ENCODE measurements around the gene AOAH. TPM values are rescaled to one million over a fixed set of nuclear protein-coding genes. Genes with fewer than 3 reads are reported as not detected.

The AOAH gene
- polyA plus RNA-seq, 6 donors from 2014 or later, result 1.8 to 4.4 (median 2.3) TPM

DNA sequence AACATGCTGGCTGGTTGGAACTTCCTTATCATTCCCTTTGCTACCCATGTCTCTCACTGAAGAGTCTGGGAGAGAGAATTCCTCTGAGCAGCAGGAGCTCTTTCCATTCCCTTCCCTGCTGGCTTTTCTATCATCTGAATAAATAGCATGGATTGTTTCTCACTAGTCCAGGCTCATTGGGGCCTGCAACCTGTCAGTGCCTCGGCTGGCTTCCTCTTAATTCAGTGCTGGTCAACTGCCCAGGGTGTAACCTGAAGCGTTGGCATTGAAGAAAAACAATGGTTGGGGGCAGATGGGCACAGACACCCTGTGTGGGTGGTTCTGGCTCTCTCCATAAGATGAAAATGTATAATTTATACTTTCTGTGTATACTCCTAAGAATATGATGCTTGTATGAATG is 179.0 kb downstream of the AOAH start:
- Mint-ChIP-seq H3K9me3 (no peaks in the 10 kb centered on the region), H3K27ac (no peak overlapping the region)
- ATAC-seq (ENCODE audit: low read depth in 2 of 2), result no peak

DNA sequence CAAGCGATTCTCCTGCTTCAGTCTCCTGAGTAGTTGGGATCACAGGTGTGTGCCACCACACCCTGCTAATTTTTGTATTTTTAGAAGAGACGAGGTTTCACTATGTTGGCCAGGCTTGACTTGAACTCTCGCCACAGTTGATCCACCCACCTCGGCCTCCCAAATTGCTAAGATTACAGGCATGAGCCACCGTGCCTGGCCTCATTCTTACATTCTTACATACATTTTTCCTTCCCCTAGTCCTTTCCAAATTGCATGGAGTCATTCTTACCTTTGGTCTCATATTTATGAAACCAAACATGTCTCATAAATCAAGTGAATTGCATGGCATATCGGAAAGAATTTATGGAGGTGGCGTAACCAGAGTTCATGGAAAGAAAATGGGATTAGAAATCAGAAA is 186.2 kb downstream of the AOAH start:
- Mint-ChIP-seq H3K9me3 (no peaks in the 10 kb centered on the region), H3K4me3 (no peak overlapping the region), H3K27me3 (no peaks in the 10 kb centered on the region), H3K36me3 (no peaks in the 10 kb centered on the region), H3K4me1 (no peaks in the 10 kb centered on the region), H3K27ac (no peak overlapping the region)
- ATAC-seq (ENCODE audit: low read depth in 2 of 2), result no peak
- no peak for DNase-seq

More for the DNA sequence above, 179.0 kb downstream of the AOAH start:
- DNase-seq, result no peak
- H3K36me3 Mint-ChIP-seq, result no peaks in the 10 kb centered on the region
- no peak overlapping the region for H3K4me3 Mint-ChIP-seq
- H3K4me1 Mint-ChIP-seq, result no peaks in the 10 kb centered on the region
- no peaks in the 10 kb centered on the region for H3K27me3 Mint-ChIP-seq

DNA sequence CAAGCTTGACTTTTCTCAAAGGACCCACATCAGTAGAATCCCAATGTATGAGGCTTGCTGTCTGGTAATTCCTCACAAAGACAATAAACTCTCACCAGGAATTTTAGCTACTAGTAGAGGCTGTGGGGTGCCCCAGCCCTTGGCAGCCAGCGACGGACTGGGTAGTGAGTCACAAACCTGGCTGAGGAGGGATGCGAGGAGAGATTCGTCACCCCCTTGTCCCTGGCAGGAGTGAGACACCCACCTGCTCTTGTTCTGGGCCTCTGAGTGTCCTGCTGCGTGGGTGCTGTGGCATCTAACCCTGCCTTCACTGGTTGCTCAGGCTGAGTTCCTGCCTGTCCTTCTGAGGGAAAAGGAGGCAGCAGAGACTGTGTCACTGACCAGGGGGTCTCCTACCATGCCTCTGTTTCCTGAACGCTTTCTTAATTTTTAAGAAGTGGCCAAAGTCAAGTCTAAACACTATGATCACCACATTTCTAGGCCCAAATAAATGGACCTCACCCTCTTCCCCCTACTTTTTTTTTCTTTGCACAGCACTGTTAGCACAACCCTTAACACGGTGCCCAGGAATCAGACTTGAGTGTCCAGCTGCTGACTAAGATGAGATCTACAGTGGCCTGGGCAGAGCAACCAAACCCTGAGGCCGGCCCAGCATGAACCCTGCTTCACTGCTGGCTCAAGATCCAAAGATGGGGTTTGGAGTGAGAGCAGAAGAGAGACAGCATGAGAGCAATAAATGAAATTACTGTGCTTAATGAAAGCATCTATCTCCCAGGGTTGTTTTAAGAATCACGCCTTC is 188.2 kb downstream of the AOAH start:
- no peak for DNase-seq
- Mint-ChIP-seq H3K4me3 (no peak overlapping the region), H3K27ac (no peak overlapping the region), H3K36me3 (no peaks in the 10 kb centered on the region), H3K4me1 (no peaks in the 10 kb centered on the region), H3K9me3 (no peaks in the 10 kb centered on the region), H3K27me3 (no peaks in the 10 kb centered on the region)
- no peak for ATAC-seq (ENCODE audit: low read depth in 2 of 2)

DNA sequence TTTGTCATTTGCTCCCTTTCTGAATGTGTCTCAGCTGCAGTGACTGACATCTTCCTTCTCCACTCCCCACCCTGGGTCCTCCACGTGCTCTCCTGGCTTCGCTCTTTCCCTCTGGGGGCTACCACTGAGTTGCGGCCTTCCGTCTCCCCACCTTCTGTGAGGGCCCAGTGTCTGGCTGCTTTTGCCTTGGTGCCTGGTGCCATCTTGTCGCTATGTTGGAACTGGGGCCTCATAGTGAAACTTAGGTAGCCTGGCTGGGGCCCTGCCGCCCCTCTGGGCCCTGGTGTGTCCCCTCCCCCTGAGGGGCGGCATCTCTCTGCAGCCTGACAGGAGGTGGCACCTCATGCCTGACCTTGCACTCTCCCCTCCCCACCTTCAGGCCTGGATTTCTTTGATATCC is 190.6 kb downstream of the AOAH start:
- Mint-ChIP-seq H3K27ac (no peak overlapping the region), H3K27me3 (no peaks in the 10 kb centered on the region), H3K4me3 (no peak overlapping the region), H3K4me1 (no peaks in the 10 kb centered on the region), H3K36me3 (no peaks in the 10 kb centered on the region), H3K9me3 (no peaks in the 10 kb centered on the region)
- DNase-seq, result no peak
- no peak for ATAC-seq (ENCODE audit: low read depth in 2 of 2)

DNA sequence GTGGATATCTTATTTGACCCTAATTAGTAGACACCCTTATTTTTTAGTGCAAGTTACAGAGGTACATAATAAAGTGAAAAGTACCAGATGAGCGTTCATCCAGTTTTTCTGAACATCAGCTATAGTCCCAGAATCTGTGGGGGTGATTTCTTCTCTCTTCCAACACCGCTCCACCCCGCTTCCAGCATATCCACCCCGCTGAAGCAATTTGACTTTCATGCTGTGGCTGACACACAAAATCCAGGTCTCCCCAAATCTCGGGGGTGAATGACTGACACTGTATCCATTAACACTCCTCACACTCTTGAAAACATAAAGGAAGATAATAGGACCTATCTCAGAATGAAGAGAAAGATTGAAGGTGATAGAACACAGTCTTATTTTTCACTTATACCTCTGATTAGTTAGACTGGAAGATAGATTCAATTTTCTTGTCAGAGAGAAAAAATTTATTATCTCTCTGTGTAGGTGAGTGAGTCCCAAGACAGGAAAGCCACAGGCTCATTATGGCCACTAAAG is 191.3 kb downstream of the AOAH start:
- DNase-seq (no peak), ATAC-seq (ENCODE audit: low read depth in 2 of 2) (no peak)
- no peaks in the 10 kb centered on the region for H3K36me3 Mint-ChIP-seq
- H3K4me3 Mint-ChIP-seq, result no peak overlapping the region
- no peak overlapping the region for H3K27ac Mint-ChIP-seq
- H3K27me3 Mint-ChIP-seq, result no peaks in the 10 kb centered on the region
- no peaks in the 10 kb centered on the region for H3K4me1 Mint-ChIP-seq
- H3K9me3 Mint-ChIP-seq, result no peaks in the 10 kb centered on the region

DNA sequence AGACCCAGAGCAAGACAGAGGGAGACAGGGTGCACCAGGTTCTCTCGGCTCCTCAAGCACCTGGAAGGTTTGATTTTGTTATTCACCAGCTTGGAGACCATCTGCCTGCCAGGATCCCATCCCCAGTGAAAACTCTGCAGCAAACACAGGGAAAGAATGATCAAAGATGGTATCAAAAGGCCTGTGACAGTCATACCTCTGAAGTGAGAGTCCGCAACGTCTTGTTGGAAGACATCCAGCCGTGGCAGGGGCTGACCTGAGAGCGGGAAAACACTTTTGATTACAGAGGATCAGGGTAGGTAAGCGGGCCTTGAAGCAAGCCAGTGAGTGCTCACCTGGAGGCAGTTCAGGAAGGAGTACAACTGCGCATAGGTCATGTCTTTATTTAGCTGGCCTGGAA is 192.3 kb downstream of the AOAH start:
- DNase-seq, result no peak
- H3K9me3 Mint-ChIP-seq, result peaks cover 0 to 3% (median 0%) of the 10 kb centered on the region in 7 donors
- H3K4me3 Mint-ChIP-seq, result no peak overlapping the region
- H3K27me3 Mint-ChIP-seq, result no peaks in the 10 kb centered on the region
- no peaks in the 10 kb centered on the region for H3K4me1 Mint-ChIP-seq
- no peak overlapping the region for H3K27ac Mint-ChIP-seq
- H3K36me3 Mint-ChIP-seq, result no peaks in the 10 kb centered on the region
- ATAC-seq (ENCODE audit: low read depth in 2 of 2), result no peak

DNA sequence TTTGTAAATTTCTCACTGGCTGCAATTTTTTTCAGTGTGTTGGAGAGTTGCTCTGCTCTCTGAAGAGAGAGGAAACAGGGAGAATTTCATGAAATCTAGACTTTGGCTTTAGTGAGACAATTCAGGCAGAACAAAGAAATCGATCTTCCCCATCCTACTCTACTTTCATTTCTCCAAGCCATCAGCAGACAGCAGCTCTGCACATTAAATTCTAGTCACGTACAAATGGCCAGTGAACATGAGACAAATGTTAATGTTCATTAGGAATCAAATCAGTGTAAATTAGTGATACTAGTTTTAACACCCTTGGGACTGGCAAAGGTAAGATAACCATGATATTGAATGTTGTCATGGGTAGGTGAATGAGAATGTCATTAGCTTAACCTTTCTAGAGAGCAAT is 193.8 kb downstream of the AOAH start:
- ATAC-seq (ENCODE audit: low read depth in 2 of 2) (no peak), DNase-seq (no peak)
- Mint-ChIP-seq H3K4me1 (no peaks in the 10 kb centered on the region), H3K9me3 (peaks cover 0 to 3% (median 0%) of the 10 kb centered on the region in 7 donors), H3K27ac (peak overlapping the region in 1 of 6 donors; percentile 84), H3K36me3 (no peaks in the 10 kb centered on the region), H3K4me3 (no peak overlapping the region), H3K27me3 (no peaks in the 10 kb centered on the region)

DNA sequence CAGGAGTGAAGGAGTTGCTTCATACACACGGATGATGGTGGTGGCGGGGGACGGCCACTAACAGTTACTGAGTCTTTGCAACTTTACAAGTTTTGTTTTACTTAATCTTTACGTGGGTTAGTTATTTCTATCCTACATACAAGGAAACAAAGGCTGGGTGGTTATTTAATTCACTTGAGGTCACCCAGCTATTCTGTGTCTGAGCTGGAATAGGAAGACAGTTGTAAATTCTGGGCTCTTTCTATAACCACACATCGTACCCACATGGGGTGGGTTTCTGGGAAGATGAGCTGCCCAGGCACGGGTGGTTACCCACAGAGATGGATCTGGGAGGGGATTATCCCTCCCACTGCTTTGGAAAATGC is 196.8 kb downstream of the AOAH start:
- H3K4me3 Mint-ChIP-seq, result no peak overlapping the region

DNA sequence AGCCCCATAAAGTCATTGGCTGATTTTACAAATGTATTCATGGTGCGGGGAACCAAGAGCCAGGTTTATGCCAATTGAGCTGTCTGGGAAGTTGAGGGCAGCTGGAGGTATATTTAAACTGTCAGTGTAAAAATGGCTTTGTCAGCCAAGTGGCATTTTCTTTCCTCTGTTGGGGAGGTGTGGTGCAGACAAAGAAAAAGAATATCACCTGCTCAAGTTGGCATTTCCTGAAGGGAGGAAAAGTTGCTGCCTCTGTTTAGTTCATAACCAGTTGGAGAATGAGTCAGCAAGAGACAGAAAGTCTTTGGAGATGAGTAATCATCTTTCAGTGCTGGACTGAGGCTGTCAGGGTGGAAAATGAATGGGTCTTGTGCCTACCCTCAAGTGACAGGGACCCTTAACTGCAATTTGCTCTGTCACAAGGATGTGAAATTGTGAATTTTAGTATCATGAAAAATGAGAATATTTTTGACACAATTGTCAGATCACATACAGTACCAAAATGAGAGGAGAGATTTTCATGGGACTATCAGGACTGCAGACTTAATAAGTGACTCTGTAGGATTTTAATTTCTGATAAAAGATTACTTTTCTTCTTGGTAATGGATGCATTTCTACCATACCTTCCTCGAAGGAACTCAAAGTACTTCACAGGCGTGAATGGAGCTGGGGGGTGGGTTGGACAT is 197.3 kb downstream of the AOAH start:
- peaks cover 0 to 3% (median 0%) of the 10 kb centered on the region in 7 donors for H3K9me3 Mint-ChIP-seq
- H3K27me3 Mint-ChIP-seq, result peaks cover 0 to 5% (median 0%) of the 10 kb centered on the region in 3 donors
- ATAC-seq (ENCODE audit: low read depth in 2 of 2) (no peak), DNase-seq (no peak)
- no peaks in the 10 kb centered on the region for H3K36me3 Mint-ChIP-seq
- H3K27ac Mint-ChIP-seq, result no peak overlapping the region
- H3K4me3 Mint-ChIP-seq, result no peak overlapping the region
- no peaks in the 10 kb centered on the region for H3K4me1 Mint-ChIP-seq

More for the DNA sequence above, 196.8 kb downstream of the AOAH start:
- peak overlapping the region in 1 of 6 donors; percentile 41 for H3K27ac Mint-ChIP-seq
- H3K4me1 Mint-ChIP-seq, result no peaks in the 10 kb centered on the region
- no peaks in the 10 kb centered on the region for H3K36me3 Mint-ChIP-seq
- peaks cover 0 to 3% (median 0%) of the 10 kb centered on the region in 7 donors for H3K9me3 Mint-ChIP-seq
- ATAC-seq (ENCODE audit: low read depth in 2 of 2), result no peak
- DNase-seq, result no peak
- H3K27me3 Mint-ChIP-seq, result peaks cover 0 to 5% (median 0%) of the 10 kb centered on the region in 3 donors

DNA sequence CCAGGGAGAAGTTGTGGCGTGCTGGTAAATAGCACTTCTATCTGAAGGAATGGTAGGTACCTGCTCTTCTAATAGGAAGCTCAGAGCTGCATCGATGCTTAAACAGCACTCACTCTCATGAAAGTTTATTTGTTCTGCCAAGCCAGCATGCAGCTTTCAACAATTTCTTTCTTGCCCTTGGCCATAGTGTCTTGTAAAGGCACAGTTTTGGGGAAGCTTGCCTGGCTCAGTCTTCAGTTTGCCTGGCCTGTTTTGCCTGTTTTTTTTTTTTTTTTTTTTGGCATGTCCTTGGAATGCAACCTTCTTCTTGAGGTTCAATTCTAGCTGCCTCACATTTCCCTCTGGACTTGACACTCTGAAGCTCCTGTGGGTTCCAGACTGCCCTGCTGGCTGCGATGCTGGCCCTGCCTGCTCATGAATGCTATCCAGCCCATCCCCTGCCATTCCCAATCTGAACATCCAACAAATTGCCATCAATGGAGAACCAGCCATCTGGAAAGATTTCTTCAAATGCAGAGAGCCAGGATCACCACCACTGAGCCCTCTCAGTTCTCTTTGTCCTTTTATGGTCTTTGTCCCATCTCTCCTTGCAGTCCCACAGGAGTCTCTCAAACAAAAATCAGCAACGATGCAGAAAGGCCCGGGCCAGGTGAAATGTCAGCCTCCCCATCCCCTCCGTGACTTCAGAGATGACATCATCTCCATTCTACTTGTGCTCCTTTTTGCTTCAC is 200.8 kb downstream of the AOAH start:
- ATAC-seq (ENCODE audit: low read depth in 2 of 2) (no peak), DNase-seq (no peak)
- H3K4me1 Mint-ChIP-seq, result no peaks in the 10 kb centered on the region
- no peaks in the 10 kb centered on the region for H3K36me3 Mint-ChIP-seq
- H3K9me3 Mint-ChIP-seq, result peaks cover 0 to 3% (median 0%) of the 10 kb centered on the region in 7 donors
- H3K27ac Mint-ChIP-seq, result peak overlapping the region in 1 of 6 donors; percentile 29
- H3K27me3 Mint-ChIP-seq, result peaks cover 0 to 5% (median 0%) of the 10 kb centered on the region in 3 donors
- H3K4me3 Mint-ChIP-seq, result no peak overlapping the region

DNA sequence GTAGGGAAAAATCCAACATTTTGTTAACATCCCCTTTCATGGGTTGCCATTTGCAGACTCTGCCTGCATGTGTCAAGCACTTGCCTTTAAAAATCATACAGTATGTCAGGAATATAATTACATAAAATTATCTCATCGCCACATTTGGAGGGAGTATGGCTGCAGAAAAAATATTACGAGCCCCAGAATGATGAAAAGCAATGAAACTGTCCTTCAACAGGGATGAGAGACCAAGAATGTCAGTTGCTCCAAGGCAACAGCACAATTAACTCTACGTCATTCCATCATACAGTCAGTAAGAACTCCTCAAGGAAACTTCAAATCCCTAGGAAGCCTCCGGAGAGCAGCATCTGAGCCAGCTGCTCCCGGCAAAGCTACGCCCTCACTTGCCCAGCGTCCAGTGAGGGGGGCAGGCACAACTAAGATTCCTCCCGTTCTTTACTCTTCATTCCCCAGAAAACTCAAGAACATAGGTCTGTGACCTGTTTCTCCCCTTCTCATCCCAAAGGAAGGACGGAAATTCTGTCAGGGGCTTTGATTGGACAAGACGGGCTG is 201.8 kb downstream of the AOAH start:
- H3K27ac Mint-ChIP-seq, result no peak overlapping the region
- peaks cover 0 to 5% (median 0%) of the 10 kb centered on the region in 3 donors for H3K27me3 Mint-ChIP-seq
- no peak for DNase-seq
- H3K4me3 Mint-ChIP-seq, result no peak overlapping the region
- ATAC-seq (ENCODE audit: low read depth in 2 of 2), result no peak
- peaks cover 0 to 3% (median 0%) of the 10 kb centered on the region in 7 donors for H3K9me3 Mint-ChIP-seq
- no peaks in the 10 kb centered on the region for H3K36me3 Mint-ChIP-seq
- H3K4me1 Mint-ChIP-seq, result no peaks in the 10 kb centered on the region

DNA sequence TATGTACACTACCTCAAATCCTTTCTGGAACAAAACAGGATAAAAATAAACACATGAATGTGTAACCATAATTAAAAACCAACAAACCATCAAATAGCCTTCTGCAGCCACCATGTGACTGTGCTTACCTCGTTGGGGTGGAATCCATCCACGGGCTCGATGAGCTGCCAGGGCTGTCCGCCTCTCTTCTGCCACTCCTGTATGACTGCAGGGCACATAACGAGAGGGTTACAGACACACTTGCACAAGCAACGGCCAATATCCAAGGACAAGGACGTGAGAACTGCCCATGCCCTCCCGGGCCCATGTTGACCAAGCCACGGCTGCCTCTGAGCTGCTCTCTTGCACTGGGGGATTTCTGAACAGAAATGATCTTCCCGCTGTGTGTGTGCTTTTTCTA is 202.4 kb downstream of the AOAH start:
- Mint-ChIP-seq H3K36me3 (no peaks in the 10 kb centered on the region), H3K9me3 (no peaks in the 10 kb centered on the region), H3K4me3 (no peak overlapping the region), H3K27me3 (peaks cover 0 to 5% (median 0%) of the 10 kb centered on the region in 3 donors), H3K27ac (no peak overlapping the region), H3K4me1 (no peaks in the 10 kb centered on the region)
- DNase-seq (no peak), ATAC-seq (ENCODE audit: low read depth in 2 of 2) (no peak)

DNA sequence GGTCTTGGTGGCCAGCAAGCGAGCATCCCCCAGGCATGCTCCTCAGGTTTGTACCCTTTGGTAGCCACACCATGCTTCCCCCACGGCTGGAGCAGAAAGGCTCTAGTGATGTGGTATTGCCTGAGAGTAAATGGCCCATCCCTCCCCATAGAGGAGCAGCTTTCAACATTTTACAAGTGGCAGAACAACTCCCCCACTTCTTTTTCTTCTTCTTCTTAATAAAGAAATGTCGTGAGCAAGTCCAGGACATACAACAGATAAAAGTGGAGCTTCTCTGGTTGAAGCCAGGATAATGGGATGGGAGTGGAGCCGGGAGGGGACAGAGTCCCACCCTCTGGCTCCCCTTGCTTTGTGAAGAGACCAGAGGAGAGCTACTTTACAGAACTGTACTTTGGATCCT is 203.2 kb downstream of the AOAH start:
- ATAC-seq (ENCODE audit: low read depth in 2 of 2) (no peak), DNase-seq (no peak)
- Mint-ChIP-seq H3K27ac (no peak overlapping the region), H3K4me3 (no peak overlapping the region), H3K4me1 (peaks cover 0 to under 1% (median 0%) of the 10 kb centered on the region in 3 donors), H3K9me3 (no peaks in the 10 kb centered on the region), H3K27me3 (peaks cover 0 to 5% (median 0%) of the 10 kb centered on the region in 3 donors), H3K36me3 (no peaks in the 10 kb centered on the region)
